Panc1 (cell line): ENCODE measurements around the gene MFGE8. TPM values are rescaled to one million over a fixed set of nuclear protein-coding genes. Genes with fewer than 3 reads are reported as not detected.
A peak's percentile ranks its signal among the peaks of the same experiment; 100 is the strongest.

Source experiments
- ATAC-seq: fragments of 200-7000 bp; cut with Tn5 transposase; 2 replicates; pipeline ENCODE4 v1.9.1; 2020; ENCODE audit warnings: mild to moderate bottlenecking, moderate library complexity
- BruUV-seq: library from RNA; stranded (reverse); fragments of 400-500 nt; replicated peaks from 2 replicates; lab custom pipeline; 2021; lab: Mats Ljungman, UMichigan
- CTCF ChIA-PET: fragments of 300-600 bp; sonication (Branson Sonifier 250); formaldehyde crosslinking; loops from one replicate; lab custom pipeline; 2022; ENCODE audit warnings: antibody characterized with exemption; lab: Charles Lee
- POLR2A ChIA-PET: fragments of 300-600 bp; sonication (Branson Sonifier 250); formaldehyde crosslinking; loops from one replicate; lab custom pipeline; 2022; ENCODE audit warnings: antibody characterized with exemption; lab: Charles Lee
- DNase-seq: peaks from one replicate; pipeline ENCODE4 v3.0.0-alpha.2; 2010; ENCODE audit warnings: low read depth, low spot score
- H3K27ac ChIP-seq: 2 replicates; pipeline ENCODE4 v1.5.1; 2011; ENCODE audit warnings: mild to moderate bottlenecking, low read length, inconsistent platforms
- H3K27me3 ChIP-seq: fragments of 200-500 bp; sonication (Bioruptor generic); 2 replicates; pipeline ENCODE4 v1.6.0; 2014; ENCODE audit warnings: low read length, inconsistent platforms; ENCODE audit not compliant: control insufficient read depth, insufficient read depth
- H3K36me3 ChIP-seq: fragments of 200-500 bp; sonication (Bioruptor generic); 2 replicates; pipeline ENCODE4 v1.5.1; 2014; ENCODE audit warnings: inconsistent platforms, mild to moderate bottlenecking, low read length, moderate library complexity; ENCODE audit not compliant: control insufficient read depth, insufficient read depth
- H3K4me1 ChIP-seq: 2 replicates; pipeline ENCODE4 v1.5.1; 2011; ENCODE audit warnings: inconsistent platforms, mild to moderate bottlenecking, low read length, moderate library complexity; ENCODE audit not compliant: control insufficient read depth, insufficient read depth
- H3K4me3 ChIP-seq, 2 experiments: 2 replicates each; pipeline ENCODE4 v1.5.1; 2011 to 2012; ENCODE audit warnings: low read depth in 2 of 2, low read length in 2 of 2, mild to moderate bottlenecking in 2 of 2, inconsistent platforms in 1 of 2, moderate library complexity in 1 of 2
- H3K9me3 ChIP-seq: fragments of 200-500 bp; sonication (Bioruptor generic); 2 replicates; pipeline ENCODE4 v1.5.1; 2014; ENCODE audit warnings: low read depth, mild to moderate bottlenecking, inconsistent platforms, low read length, moderate library complexity; ENCODE audit not compliant: control insufficient read depth, insufficient read depth
- POLR2AphosphoS5 ChIP-seq: IDR thresholded peaks from 2 replicates; pipeline ENCODE4 v1.6.1; 2012; ENCODE audit warnings: mild to moderate bottlenecking, low read depth, low read length, moderate library complexity
- SIN3A ChIP-seq: IDR thresholded peaks from 2 replicates; pipeline ENCODE4 v1.6.1; 2012; ENCODE audit warnings: low read depth, mild to moderate bottlenecking, low read length, moderate library complexity, borderline replicate concordance; ENCODE audit not compliant: insufficient read depth
- TCF7L2 ChIP-seq: IDR thresholded peaks from 2 replicates; pipeline ENCODE4 v1.6.1; 2011; ENCODE audit warnings: mild to moderate bottlenecking, low read depth, low read length, inconsistent platforms
- in situ Hi-C: cut with HindIII; loops from 2 replicates; pipeline ENCODE4 v1.10.0; 2016; ENCODE audit warnings: low sequenced_read_pairs, low pct_unique_long_range_greater_than_20kb
- intact Hi-C: fragments of 100-400 bp; cut with micrococcal nuclease; formaldehyde crosslinking; loops from one replicate; pipeline ENCODE4 v1.10.0; 2022; ENCODE audit not compliant: unreplicated experiment
- total RNA-seq: library from RNA; stranded (reverse); gene quantifications from one replicate; pipeline ENCODE4 v1.2.1, GENCODE V29; 2021; ENCODE audit not compliant: unreplicated experiment
- TF ChIP-seq, protein P1 (sequence below), 2 experiments: IDR thresholded peaks; 2 replicates each; pipeline ENCODE4 v1.6.1; 2011 to 2012; ENCODE audit warnings: low read depth in 2 of 2, control low read depth in 1 of 2, low read length in 1 of 2, mild to moderate bottlenecking in 1 of 2, moderate library complexity in 1 of 2; ENCODE audit not compliant: insufficient read depth in 1 of 2
- TF ChIP-seq, protein P2 (sequence below): fragments of 450-650 bp; IDR thresholded peaks from 2 replicates; pipeline ENCODE4 v1.5.1; 2017; ENCODE audit warnings: mild to moderate bottlenecking

Gene MFGE8
- total RNA-seq, 1 experiment from 2014 or later, result 1,799 TPM

DNA sequence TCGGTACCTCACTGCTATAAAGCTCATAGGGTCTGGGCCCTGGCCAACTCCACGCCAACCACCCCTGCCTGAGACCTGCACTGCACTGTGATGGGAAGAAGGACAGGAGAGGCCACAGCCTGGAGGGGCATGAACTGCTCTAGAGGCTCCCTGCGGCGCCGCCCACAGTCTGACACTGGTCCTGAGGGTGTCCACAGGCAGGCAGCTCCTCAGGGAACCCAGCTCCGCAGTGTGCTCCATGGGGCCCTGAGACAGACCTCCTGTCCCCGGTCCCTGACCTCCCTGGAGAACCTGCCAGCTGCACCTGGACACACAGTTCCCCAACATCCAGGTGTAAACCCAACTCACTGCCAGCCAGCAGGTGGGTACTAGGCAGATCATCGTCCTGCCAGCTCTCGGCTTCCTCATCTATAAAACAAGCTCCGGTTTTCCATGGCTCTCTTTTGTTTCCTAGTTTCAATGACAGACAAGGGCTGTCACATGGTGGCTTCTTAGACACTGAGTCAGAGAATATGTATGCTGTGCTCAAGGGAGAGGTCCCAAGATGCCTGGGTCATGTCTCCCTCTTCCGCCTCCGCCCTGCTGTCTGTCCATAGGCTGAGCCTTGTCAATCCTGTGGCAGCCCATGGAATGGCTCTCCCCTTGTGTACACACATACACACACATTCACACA is 12.7 kb downstream of the MFGE8 start:
- BruUV-seq, result TSS peak; percentile 45
- peak overlapping the region; percentile 57; the same call in 1 of the 2 replicates for H3K27ac ChIP-seq
- no peaks in the 10 kb centered on the region for H3K9me3 ChIP-seq
- POLR2A ChIA-PET, result interaction anchor here (0.7 kb wide), 1 partner anchor 81 kb away, joined by 3 read pairs; no protein-coding TSS in a partner anchor
- peaks cover 87% of the 10 kb centered on the region for H3K4me1 ChIP-seq
- H3K27me3 ChIP-seq, result no peaks in the 10 kb centered on the region
- peak; percentile 62 for TF ChIP-seq POLR2AphosphoS5
- TF ChIP-seq, protein P1, sequence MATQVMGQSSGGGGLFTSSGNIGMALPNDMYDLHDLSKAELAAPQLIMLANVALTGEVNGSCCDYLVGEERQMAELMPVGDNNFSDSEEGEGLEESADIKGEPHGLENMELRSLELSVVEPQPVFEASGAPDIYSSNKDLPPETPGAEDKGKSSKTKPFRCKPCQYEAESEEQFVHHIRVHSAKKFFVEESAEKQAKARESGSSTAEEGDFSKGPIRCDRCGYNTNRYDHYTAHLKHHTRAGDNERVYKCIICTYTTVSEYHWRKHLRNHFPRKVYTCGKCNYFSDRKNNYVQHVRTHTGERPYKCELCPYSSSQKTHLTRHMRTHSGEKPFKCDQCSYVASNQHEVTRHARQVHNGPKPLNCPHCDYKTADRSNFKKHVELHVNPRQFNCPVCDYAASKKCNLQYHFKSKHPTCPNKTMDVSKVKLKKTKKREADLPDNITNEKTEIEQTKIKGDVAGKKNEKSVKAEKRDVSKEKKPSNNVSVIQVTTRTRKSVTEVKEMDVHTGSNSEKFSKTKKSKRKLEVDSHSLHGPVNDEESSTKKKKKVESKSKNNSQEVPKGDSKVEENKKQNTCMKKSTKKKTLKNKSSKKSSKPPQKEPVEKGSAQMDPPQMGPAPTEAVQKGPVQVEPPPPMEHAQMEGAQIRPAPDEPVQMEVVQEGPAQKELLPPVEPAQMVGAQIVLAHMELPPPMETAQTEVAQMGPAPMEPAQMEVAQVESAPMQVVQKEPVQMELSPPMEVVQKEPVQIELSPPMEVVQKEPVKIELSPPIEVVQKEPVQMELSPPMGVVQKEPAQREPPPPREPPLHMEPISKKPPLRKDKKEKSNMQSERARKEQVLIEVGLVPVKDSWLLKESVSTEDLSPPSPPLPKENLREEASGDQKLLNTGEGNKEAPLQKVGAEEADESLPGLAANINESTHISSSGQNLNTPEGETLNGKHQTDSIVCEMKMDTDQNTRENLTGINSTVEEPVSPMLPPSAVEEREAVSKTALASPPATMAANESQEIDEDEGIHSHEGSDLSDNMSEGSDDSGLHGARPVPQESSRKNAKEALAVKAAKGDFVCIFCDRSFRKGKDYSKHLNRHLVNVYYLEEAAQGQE (IDR thresholded peaks at IDR 0.05; ENCODE audit: insufficient read depth in 1 of 2, low read depth in 2 of 2, low read length in 1 of 2), result no peak
- DNase-seq (no peak), ATAC-seq (no peak)
- H3K4me3 ChIP-seq, result no peak overlapping the region
- CTCF ChIA-PET, result interaction anchor here (0.6 kb wide), 1 partner anchor 169 kb away, joined by 3 read pairs; no protein-coding TSS in a partner anchor
- intact Hi-C loops (no loop called here), in situ Hi-C loops (no loop called here)
- peaks cover 9% of the 10 kb centered on the region for H3K36me3 ChIP-seq

- no peak for DNase-seq
- in situ Hi-C loops (no loop called here), intact Hi-C loops (no loop called here)
- ChIA-PET POLR2A (no interaction called here), CTCF (no interaction called here)
- TF ChIP-seq SIN3A (no peak), TCF7L2 (no peak), POLR2AphosphoS5 (no peak)
- TF ChIP-seq, protein P1 (IDR thresholded peaks at IDR 0.05; ENCODE audit: insufficient read depth in 1 of 2, low read depth in 2 of 2, low read length in 1 of 2), result no peak
- TF ChIP-seq, protein P2, sequence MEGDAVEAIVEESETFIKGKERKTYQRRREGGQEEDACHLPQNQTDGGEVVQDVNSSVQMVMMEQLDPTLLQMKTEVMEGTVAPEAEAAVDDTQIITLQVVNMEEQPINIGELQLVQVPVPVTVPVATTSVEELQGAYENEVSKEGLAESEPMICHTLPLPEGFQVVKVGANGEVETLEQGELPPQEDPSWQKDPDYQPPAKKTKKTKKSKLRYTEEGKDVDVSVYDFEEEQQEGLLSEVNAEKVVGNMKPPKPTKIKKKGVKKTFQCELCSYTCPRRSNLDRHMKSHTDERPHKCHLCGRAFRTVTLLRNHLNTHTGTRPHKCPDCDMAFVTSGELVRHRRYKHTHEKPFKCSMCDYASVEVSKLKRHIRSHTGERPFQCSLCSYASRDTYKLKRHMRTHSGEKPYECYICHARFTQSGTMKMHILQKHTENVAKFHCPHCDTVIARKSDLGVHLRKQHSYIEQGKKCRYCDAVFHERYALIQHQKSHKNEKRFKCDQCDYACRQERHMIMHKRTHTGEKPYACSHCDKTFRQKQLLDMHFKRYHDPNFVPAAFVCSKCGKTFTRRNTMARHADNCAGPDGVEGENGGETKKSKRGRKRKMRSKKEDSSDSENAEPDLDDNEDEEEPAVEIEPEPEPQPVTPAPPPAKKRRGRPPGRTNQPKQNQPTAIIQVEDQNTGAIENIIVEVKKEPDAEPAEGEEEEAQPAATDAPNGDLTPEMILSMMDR, result no peak
- Histone ChIP-seq H3K4me1 (peaks cover 76% of the 10 kb centered on the region), H3K27me3 (no peaks in the 10 kb centered on the region), H3K4me3 (no peak overlapping the region), H3K36me3 (peaks cover 8% of the 10 kb centered on the region), H3K27ac (peak overlapping the region; percentile 57), H3K9me3 (no peaks in the 10 kb centered on the region)
- no peak for ATAC-seq
- no TSS peak for BruUV-seq
Observed at GRCh38 chr15:88899251-88899650, 13.9 kb downstream of the MFGE8 start.
